Hair follicular keratinocyte (primary cell): ENCODE results near the gene BOD1L1. TPM values are rescaled to one million over a fixed set of nuclear protein-coding genes. Genes with fewer than 3 reads are reported as not detected.

Experiments
- total RNA-seq: library from RNA; depleted of rRNA; stranded (reverse); fragments of >200 nt; gene quantifications from 2 replicates; pipeline ENCODE4 v1.2.3, GENCODE V29; 2015

The BOD1L1 gene
- 8.5 and 14.5 TPM in 2 replicates for total RNA-seq

DNA sequence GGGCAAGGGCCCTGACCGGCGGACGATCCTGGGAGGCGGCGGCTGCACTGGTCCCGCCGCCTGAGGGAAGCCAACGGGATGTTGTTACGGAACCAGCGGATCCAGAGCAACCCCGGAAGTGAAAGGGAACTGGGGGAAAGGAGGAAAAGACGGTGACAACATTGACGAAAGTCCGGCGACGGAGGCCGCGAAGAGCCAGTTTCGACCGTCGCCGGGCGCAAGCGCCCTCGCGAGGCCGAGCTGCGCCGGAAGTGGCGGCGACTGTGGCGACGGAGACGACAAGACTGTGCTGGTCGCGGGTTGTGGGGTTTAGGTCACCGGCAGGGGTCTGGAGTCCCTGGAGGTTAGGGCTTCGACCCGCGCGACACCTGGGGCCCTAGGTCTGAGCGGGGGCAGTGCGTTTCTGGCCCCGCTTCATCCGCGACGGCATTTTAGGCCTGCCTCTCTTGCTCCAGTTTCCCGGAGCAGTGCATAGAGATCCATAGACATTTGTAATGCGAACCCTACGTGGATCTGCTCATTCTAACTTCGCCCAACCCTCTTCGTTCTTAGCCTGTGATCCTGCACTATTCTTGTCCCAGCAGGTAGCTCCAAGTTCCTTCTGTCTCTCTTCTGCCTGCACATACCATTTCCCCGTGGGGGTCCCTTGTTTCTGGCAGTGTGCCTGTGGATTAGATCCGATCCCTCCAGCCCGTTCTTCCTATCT is at the start of gene BOD1L1:
Gene BOD1L1 (minus strand): TSS at position 120 of the 706 bp plus-strand sequence. CDS start 138 bp downstream, outside the sequence.

DNA sequence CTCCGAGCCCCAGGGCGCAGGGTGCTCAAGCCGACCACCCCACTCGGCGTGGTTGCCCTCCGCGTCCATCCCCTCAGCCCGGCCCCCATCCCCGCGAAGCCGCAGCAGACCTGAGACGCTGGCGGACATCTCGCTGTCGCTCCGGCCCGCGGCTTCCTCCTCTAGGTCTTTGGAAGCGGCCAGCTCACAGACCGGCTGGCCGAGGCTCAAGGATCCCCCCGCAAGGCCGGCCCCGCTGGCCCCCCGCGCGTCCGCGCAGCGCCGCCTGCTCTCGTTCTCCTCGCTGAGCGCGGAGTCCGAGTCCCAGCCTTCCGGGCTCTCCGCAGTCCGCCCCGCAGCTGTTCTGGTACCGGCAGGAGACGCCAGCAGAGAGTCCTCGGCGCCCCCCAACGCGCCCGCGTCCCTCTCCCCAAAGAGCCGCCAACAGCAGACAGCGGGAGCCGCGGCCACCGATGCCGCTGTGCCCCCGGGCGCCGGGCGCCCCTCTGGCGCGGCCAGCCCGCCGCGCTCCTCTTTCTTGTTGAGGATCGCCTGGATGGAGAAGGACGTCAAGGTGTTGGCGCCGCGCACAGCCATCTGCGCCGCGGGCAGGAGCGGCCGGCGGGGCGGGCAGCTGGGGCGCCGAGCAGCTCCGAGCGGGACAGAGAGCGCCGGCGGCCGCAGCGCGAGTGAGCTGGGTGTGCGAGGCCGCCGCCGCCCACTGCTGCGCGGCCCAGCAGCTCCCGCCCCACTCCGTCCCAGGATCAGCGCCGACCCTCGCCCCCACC is 83.5 kb downstream of the BOD1L1 start, which contains the start of gene NKX3-2:
Gene NKX3-2 (minus strand): TSS at position 670 of the 767 bp plus-strand sequence. CDS start 94 bp downstream, at position 576.

Other genes starting within 250 kb of the BOD1L1 start
- gene RAB28, start 143.4 kb downstream of the BOD1L1 start, total RNA-seq = 21.2 and 23.1 TPM in 2 replicates
- gene NKX3-2, start 83.2 kb downstream of the BOD1L1 start, total RNA-seq = 0.04 TPM in 1 of 2 replicates, not detected in the other